ENCODE data around the gene CD7.

The CD7 gene

GRCh38 chr17:82283208-82283749, 34.1 kb downstream of the CD7 start:
- Histone ChIP-seq H3K4me2 (ENCODE audit: low read length) (no peak overlapping the region), H3K9me3 (ENCODE audit: low read length) (peaks cover 10% of the 10 kb centered on the region), H3K9ac (ENCODE audit: low read length) (no peak overlapping the region), H4K20me1 (ENCODE audit: insufficient read depth, low read length) (no peaks in the 10 kb centered on the region), H3K4me3 (ENCODE audit: low read depth, low read length, poor library complexity, severe bottlenecking) (no peak overlapping the region), H3F3A (ENCODE audit: insufficient read depth, low read length) (no peaks in the 10 kb centered on the region), H3K27me3 (ENCODE audit: insufficient read depth, low read length) (peaks cover 13% of the 10 kb centered on the region; the same call in 1 of the 2 replicates), H3K36me3 (ENCODE audit: insufficient read depth, low read length) (no peaks in the 10 kb centered on the region; the same call in 1 of the 2 replicates), H3K4me1 (ENCODE audit: insufficient read depth, low read length, severe bottlenecking) (peaks cover 15% of the 10 kb centered on the region), H3K9me2 (ENCODE audit: low read depth, low read length) (no peaks in the 10 kb centered on the region), H3K27ac (ENCODE audit: low read depth, low read length, poor library complexity, severe bottlenecking) (no peak overlapping the region), H2AFZ (ENCODE audit: low read length) (no peak overlapping the region), H3K79me2 (ENCODE audit: insufficient read depth, low read length) (no peaks in the 10 kb centered on the region)
- TF ChIP-seq CTCF (IDR thresholded peaks at IDR 0.05; ENCODE audit: low read length) = no peak
- TF ChIP-seq EZH2 (IDR thresholded peaks at IDR 0.05; ENCODE audit: borderline replicate concordance, low read length) = no peak

- Histone ChIP-seq H2AFZ (ENCODE audit: low read length) (no peak overlapping the region), H3K36me3 (ENCODE audit: insufficient read depth, low read length) (no peaks in the 10 kb centered on the region; the same call in 1 of the 2 replicates), H3K4me2 (ENCODE audit: low read length) (no peak overlapping the region), H3K9me3 (ENCODE audit: low read length) (peaks cover 8% of the 10 kb centered on the region), H3K9me2 (ENCODE audit: low read depth, low read length) (no peaks in the 10 kb centered on the region), H3K4me1 (ENCODE audit: insufficient read depth, low read length, severe bottlenecking) (peaks cover 15% of the 10 kb centered on the region), H3F3A (ENCODE audit: insufficient read depth, low read length) (no peaks in the 10 kb centered on the region), H3K27ac (ENCODE audit: low read depth, low read length, poor library complexity, severe bottlenecking) (no peak overlapping the region), H3K9ac (ENCODE audit: low read length) (no peak overlapping the region), H3K4me3 (ENCODE audit: low read depth, low read length, poor library complexity, severe bottlenecking) (no peak overlapping the region), H3K27me3 (ENCODE audit: insufficient read depth, low read length) (peaks cover 8% of the 10 kb centered on the region), H3K79me2 (ENCODE audit: insufficient read depth, low read length) (no peaks in the 10 kb centered on the region), H4K20me1 (ENCODE audit: insufficient read depth, low read length) (no peaks in the 10 kb centered on the region)
- TF ChIP-seq CTCF (IDR thresholded peaks at IDR 0.05; ENCODE audit: low read length) = no peak
- TF ChIP-seq EZH2 (IDR thresholded peaks at IDR 0.05; ENCODE audit: borderline replicate concordance, low read length) = no peak
Observed at GRCh38 chr17:82282239-82283207, 34.9 kb downstream of the CD7 start.

GRCh38 chr17:82281502-82282238, 35.7 kb downstream of the CD7 start:
- no peaks in the 10 kb centered on the region for H3F3A ChIP-seq (ENCODE audit: insufficient read depth, low read length)
- no peaks in the 10 kb centered on the region for H3K79me2 ChIP-seq (ENCODE audit: insufficient read depth, low read length)
- no peak overlapping the region for H3K4me3 ChIP-seq (ENCODE audit: low read depth, low read length, poor library complexity, severe bottlenecking)
- H3K36me3 ChIP-seq (ENCODE audit: insufficient read depth, low read length) = no peaks in the 10 kb centered on the region
- no peaks in the 10 kb centered on the region for H3K9me2 ChIP-seq (ENCODE audit: low read depth, low read length)
- no peak overlapping the region for H3K27ac ChIP-seq (ENCODE audit: low read depth, low read length, poor library complexity, severe bottlenecking)
- H3K4me1 ChIP-seq (ENCODE audit: insufficient read depth, low read length, severe bottlenecking) = peaks cover 15% of the 10 kb centered on the region
- H4K20me1 ChIP-seq (ENCODE audit: insufficient read depth, low read length) = no peaks in the 10 kb centered on the region
- no peak overlapping the region for H2AFZ ChIP-seq (ENCODE audit: low read length)
- H3K9ac ChIP-seq (ENCODE audit: low read length) = no peak overlapping the region
- no peak overlapping the region for H3K4me2 ChIP-seq (ENCODE audit: low read length)
- TF ChIP-seq EZH2 (IDR thresholded peaks at IDR 0.05; ENCODE audit: borderline replicate concordance, low read length) = no peak
- H3K9me3 ChIP-seq (ENCODE audit: low read length) = no peaks in the 10 kb centered on the region
- no peaks in the 10 kb centered on the region; the same call in 1 of the 2 replicates for H3K27me3 ChIP-seq (ENCODE audit: insufficient read depth, low read length)

Data from OCI-LY1 (cell line).